Stimulated activated CD8-positive, alpha-beta memory T cell treated with anti-CD3 and anti-CD28 coated beads, Interleukin-2, amount 100 ng/mL, for 1 hour (primary cell): ENCODE measurements around the gene SHC4.
"Not testable (repeated sequence)": the region's sequence is repeated elsewhere in the genome, so short reads cannot be mapped to it uniquely, and the experiment has no call there.

ENCODE experiments used
- DNase-seq, 2 donors: peaks; one replicate each; pipeline ENCODE4 v3.0.0-alpha.2; 2020; ENCODE audit warnings: low read depth in 2 of 2

Gene SHC4

GRCh38 chr15:48796930-48797329, 166.8 kb downstream of the SHC4 start:
- DNase-seq: no peak

DNA sequence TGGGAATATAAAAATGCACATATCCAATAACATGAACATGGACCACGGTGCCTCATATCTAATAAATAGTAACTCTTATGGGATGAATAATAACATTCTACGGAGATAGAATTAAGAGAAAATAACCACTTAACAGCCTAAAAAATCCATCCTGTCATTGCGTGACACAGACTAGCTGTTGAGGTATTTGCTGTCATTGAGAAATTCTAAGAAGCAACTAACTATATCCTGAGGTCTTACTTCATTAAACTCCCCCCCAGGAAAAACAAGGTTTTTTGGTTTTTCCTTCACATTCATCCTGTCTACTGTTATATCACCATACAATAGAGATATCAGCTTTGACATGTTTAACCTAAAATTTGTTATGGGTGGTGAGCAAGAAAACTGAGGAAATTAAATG, 167.2 kb downstream of the SHC4 start:
- DNase-seq: no peak

GRCh38 chr15:48795901-48796300, 167.8 kb downstream of the SHC4 start:
- no peak for DNase-seq

DNA sequence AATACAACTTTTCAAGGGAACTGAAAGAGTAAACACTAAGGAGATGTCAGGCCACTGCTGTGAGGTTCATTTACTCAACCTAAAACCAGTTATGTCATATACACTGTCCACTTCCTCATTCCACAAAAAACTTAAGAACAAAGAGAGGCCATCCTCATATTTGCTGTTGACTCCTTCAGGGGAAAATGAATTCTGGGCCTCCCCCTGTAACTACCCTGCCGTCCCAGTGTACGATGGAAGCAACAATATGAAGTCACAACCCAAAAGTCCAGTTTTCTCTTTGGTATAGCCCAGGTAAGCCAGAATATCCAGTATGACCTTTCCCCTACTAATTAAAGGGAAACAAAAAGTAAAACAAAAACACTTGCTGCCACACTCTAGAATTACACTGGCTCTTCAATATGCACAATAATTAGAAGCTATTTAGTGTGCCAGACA, 169.0 kb downstream of the SHC4 start:
- DNase-seq: no peak

GRCh38 chr15:48792408-48792807, 171.3 kb downstream of the SHC4 start:
- no peak for DNase-seq

DNA sequence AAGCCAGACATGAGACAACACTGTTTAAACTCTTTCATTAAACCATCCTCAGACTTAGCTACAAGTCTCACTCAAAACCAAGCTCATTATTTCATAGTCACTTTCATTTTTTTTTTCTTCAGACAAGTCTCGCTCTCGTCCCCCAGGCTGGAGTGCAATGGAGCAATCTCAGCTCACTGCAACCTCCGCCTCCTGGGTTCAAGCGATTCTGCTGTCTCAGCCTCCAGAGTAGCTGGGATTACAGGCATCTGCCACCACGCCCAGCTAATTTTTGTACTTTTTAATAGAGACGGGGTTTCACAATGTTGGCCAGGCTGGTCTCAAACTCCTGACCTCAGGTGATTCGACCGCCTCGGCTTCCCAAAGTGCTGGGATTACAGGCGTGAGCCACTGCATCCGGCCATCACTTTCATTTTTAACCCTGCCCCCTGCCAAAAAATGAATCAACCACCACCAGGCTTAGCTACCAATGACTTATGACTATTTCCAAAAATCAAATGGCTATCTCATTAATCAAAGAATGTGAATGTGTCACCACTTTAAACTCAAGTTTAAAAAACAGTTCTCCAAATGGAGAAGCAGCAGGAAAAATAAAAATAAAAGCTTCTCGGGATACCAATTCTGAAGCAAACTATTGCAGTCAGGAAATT, 173.1 kb downstream of the SHC4 start:
- DNase-seq: not testable (repeated sequence)

GRCh38 chr15:48785712-48786111, 178.0 kb downstream of the SHC4 start:
- DNase-seq: no peak

DNA sequence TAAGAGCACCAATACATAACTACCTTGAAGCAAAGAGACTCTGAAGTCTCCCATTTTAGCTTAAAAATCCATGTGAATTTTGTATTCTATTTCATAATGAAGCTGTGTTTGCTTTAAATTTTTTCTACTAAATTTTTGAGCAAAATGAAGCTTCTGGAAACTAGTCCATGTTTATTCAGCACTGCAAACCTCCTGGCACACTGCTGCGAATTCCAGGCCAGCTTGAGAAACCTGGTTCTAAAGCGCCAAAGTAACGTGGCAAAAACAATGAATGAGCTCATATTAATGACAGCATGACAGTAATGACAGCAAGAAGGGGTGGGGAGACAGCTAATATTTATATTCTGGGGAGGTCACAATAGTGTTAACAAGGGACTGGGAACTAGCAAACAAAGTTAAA, 178.5 kb downstream of the SHC4 start:
- no peak for DNase-seq

GRCh38 chr15:48784756-48785155, 179.0 kb downstream of the SHC4 start:
- DNase-seq: no peak

DNA sequence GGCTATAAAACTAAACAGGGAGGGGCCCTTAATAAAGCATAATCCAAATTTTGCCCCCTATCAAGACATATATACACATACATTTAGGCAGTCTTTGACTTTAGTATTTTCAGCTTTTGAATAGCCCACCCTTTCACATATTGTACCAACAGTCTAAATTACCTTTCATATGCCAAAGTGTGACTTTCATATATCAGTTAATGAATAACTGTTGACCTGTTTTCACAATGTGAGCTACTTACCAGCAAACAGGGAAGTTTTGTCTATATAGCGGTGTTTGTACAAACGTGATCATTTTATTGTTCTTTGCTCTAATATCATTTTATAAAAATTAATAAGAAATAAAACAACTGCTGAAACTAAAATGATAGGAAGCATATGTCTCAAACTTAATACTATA, 180.8 kb downstream of the SHC4 start:
- DNase-seq: no peak

- no peak for DNase-seq
Measured at GRCh38 chr15:48781481-48782081, 182.1 kb downstream of the SHC4 start.

- DNase-seq: no peak
Measured at GRCh38 chr15:48781017-48781416, 182.7 kb downstream of the SHC4 start.

DNA sequence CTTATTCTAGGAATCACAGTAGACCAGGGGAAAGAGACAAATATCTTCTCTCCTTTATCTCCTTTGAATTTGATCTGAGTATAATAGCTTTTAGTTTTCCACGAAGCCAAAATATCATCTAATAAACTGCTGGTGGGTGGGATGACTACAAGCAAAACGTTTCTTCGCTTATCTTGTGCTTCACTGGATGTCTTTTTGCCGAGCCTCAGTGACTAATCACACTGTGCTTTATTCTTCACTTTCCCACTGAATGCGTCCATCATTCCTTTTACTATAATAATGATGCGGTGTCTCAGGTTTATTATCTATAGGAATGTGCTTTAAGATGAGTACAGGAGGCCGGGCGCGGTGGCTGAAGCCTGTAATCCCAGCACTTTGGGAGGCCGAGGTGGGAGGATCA, 185.4 kb downstream of the SHC4 start:
- DNase-seq: no peak

GRCh38 chr15:48777645-48778330, 185.9 kb downstream of the SHC4 start:
- no peak for DNase-seq

- DNase-seq: no peak
Measured at GRCh38 chr15:48775546-48775945, 188.2 kb downstream of the SHC4 start.

DNA sequence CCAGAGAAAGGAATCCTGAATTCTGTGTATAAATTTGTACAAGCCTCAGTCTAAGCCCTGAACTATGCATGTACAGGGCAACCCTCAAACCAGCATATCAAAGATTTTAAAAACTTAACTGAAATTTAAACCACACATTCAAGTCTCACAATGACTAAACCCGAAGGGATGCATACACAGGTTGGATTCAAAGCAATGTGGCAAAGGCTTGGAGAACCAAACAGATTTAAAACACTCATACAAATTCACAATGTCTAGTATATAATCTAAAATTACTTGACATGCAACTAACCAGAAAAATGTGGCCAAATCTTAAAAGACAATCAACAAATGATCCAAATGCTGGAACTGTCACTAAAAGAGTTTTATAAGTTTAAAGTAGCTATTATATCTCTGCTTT, 189.2 kb downstream of the SHC4 start:
- no peak for DNase-seq
